Cardiac muscle cell (in vitro differentiated cells and primary cell): ENCODE data around the gene NCK1. TPM values are rescaled to one million over a fixed set of nuclear protein-coding genes. Genes with fewer than 3 reads are reported as not detected.

Experiments used
- DNase-seq, 2 donors: peaks; one replicate each; pipeline versions ENCODE4 v3.0.0 to v3.0.0-alpha.2; 2010 to 2017; ENCODE audit warnings: low read depth in 1 of 2, low spot score in 1 of 2
- H3K27ac ChIP-seq: fragments of 200-600 bp; sonication (generic); 2 replicates; pipeline ENCODE4 v1.5.1; 2016
- H3K27me3 ChIP-seq: fragments of 200-600 bp; sonication (generic); 2 replicates; pipeline ENCODE4 v1.6.0; 2016; ENCODE audit warnings: control low read depth
- H3K36me3 ChIP-seq: fragments of 200-600 bp; sonication (generic); 2 replicates; pipeline ENCODE4 v1.5.1; 2016; ENCODE audit warnings: control low read depth
- H3K4me1 ChIP-seq: fragments of 200-600 bp; sonication (generic); 2 replicates; pipeline ENCODE4 v1.8.1; 2017; ENCODE audit warnings: low read depth, mild to moderate bottlenecking, mixed run types
- H3K4me3 ChIP-seq: fragments of 200-600 bp; sonication (generic); 2 replicates; pipeline ENCODE4 v1.5.1; 2016; ENCODE audit warnings: mild to moderate bottlenecking
- H3K9me3 ChIP-seq: fragments of 200-600 bp; sonication (generic); 2 replicates; pipeline ENCODE4 v1.5.1; 2017; ENCODE audit warnings: low read depth, mild to moderate bottlenecking, control low read depth
- CTCF ChIP-seq: IDR thresholded peaks from 2 replicates; pipeline ENCODE4 v1.5.1; 2012; ENCODE audit warnings: low read depth, mild to moderate bottlenecking, low read length
- polyA plus RNA-seq: library from polyadenylated mRNA; unstranded; fragments of >200 nt; fragmentation: Nextera tagmentation; extraction: Ambion mirVana; gene quantifications from 2 replicates; pipeline ENCODE4 v1.2.1, GENCODE V29; 2016
- total RNA-seq: library from RNA; depleted of rRNA; stranded (reverse); fragments of >200 nt; gene quantifications from 2 replicates; pipeline ENCODE4 v1.2.3, GENCODE V29; 2016

NCK1 gene
- total and polyA plus RNA-seq, 2 experiments from 2014 or later, result 24.6 to 30.3 TPM

- H3K4me3 ChIP-seq, result peak overlapping the region; percentile 45
- no peaks in the 10 kb centered on the region for H3K36me3 ChIP-seq
- peaks cover 17% of the 10 kb centered on the region for H3K27me3 ChIP-seq
- no peak for TF ChIP-seq CTCF
- peak; percentile 77 to 80 for DNase-seq
- no peaks in the 10 kb centered on the region for H3K9me3 ChIP-seq
- peaks cover 5% of the 10 kb centered on the region for H3K4me1 ChIP-seq
- no peak overlapping the region for H3K27ac ChIP-seq
Observed at GRCh38 chr3:136819731-136820679, 42.0 kb upstream of the NCK1 start.

- no peaks in the 10 kb centered on the region for H3K36me3 ChIP-seq
- H3K4me1 ChIP-seq, result no peaks in the 10 kb centered on the region
- no peak overlapping the region for H3K4me3 ChIP-seq
- H3K27ac ChIP-seq, result no peak overlapping the region
- TF ChIP-seq CTCF, result no peak
- H3K9me3 ChIP-seq, result no peaks in the 10 kb centered on the region
- no peaks in the 10 kb centered on the region for H3K27me3 ChIP-seq
- DNase-seq, result no peak
Observed at GRCh38 chr3:136831461-136831860, 30.5 kb upstream of the NCK1 start.

GRCh38 chr3:136835089-136835812 is 26.8 kb upstream of the NCK1 start:
- no peaks in the 10 kb centered on the region for H3K9me3 ChIP-seq
- H3K27me3 ChIP-seq, result no peaks in the 10 kb centered on the region
- no peak for TF ChIP-seq CTCF
- H3K27ac ChIP-seq, result no peak overlapping the region
- H3K4me3 ChIP-seq, result no peak overlapping the region
- no peak for DNase-seq
- H3K36me3 ChIP-seq, result no peaks in the 10 kb centered on the region
- no peaks in the 10 kb centered on the region for H3K4me1 ChIP-seq

- H3K27ac ChIP-seq, result no peak overlapping the region
- H3K4me1 ChIP-seq, result no peaks in the 10 kb centered on the region
- no peaks in the 10 kb centered on the region for H3K36me3 ChIP-seq
- TF ChIP-seq CTCF, result no peak
- no peaks in the 10 kb centered on the region for H3K9me3 ChIP-seq
- no peaks in the 10 kb centered on the region for H3K27me3 ChIP-seq
- DNase-seq, result no peak
- no peak overlapping the region for H3K4me3 ChIP-seq
Observed at GRCh38 chr3:136835813-136836510, 26.0 kb upstream of the NCK1 start.

- Histone ChIP-seq H3K9me3 (no peaks in the 10 kb centered on the region), H3K4me1 (no peaks in the 10 kb centered on the region), H3K36me3 (no peaks in the 10 kb centered on the region), H3K27me3 (no peaks in the 10 kb centered on the region), H3K4me3 (no peak overlapping the region), H3K27ac (no peak overlapping the region)
- DNase-seq, result no peak
- no peak for TF ChIP-seq CTCF
Observed at GRCh38 chr3:136836511-136837156, 25.4 kb upstream of the NCK1 start.
